GM12878 (cell line): ENCODE results near the gene SSBP3. TPM values are rescaled to one million over a fixed set of nuclear protein-coding genes. Genes with fewer than 3 reads are reported as not detected.

Experiments used
- BHLHE40 ChIP-seq, 2 experiments: fragments of 450-650 bp in 1 of 2; IDR thresholded peaks; 2 replicates each; pipeline ENCODE4 v1.6.1; 2011 to 2017; ENCODE audit warnings: low read depth in 2 of 2, borderline replicate concordance in 1 of 2, improper control_type of control experiment in 1 of 2, low read length in 1 of 2, mild to moderate bottlenecking in 1 of 2
- E2F4 ChIP-seq: IDR thresholded peaks from 2 replicates; pipeline ENCODE4 v1.6.1; 2012; ENCODE audit warnings: low read depth, low read length, improper control_type of control experiment
- FOXK2 ChIP-seq: fragments of 450-650 bp; IDR thresholded peaks from 2 replicates; pipeline ENCODE4 v1.6.1; 2017; ENCODE audit warnings: mild to moderate bottlenecking, moderate library complexity
- GATAD2B ChIP-seq: fragments of 450-650 bp; conservative IDR thresholded peaks from 2 replicates; pipeline ENCODE4 v1.6.1; 2017; ENCODE audit warnings: low read depth, mild to moderate bottlenecking, moderate library complexity
- KAT2A ChIP-seq: conservative IDR thresholded peaks from 2 replicates; pipeline ENCODE4 v1.6.1; 2011; ENCODE audit warnings: low read depth, low read length; ENCODE audit not compliant: control insufficient read depth
- LARP7 ChIP-seq: fragments of 450-650 bp; IDR thresholded peaks from 2 replicates; pipeline ENCODE4 v1.6.1; 2017; ENCODE audit warnings: mild to moderate bottlenecking
- MLLT1 ChIP-seq: fragments of 450-650 bp; IDR thresholded peaks from 2 replicates; pipeline ENCODE4 v1.6.1; 2016; ENCODE audit warnings: mild to moderate bottlenecking
- NR2C1 ChIP-seq: fragments of 450-650 bp; IDR thresholded peaks from 2 replicates; pipeline ENCODE4 v1.6.1; 2017; ENCODE audit warnings: antibody characterized with exemption, mild to moderate bottlenecking, moderate library complexity
- POLR2AphosphoS5 ChIP-seq: IDR thresholded peaks from 2 replicates; pipeline ENCODE4 v1.6.1; 2011; ENCODE audit warnings: mild to moderate bottlenecking, low read length, inconsistent platforms
- RBBP5 ChIP-seq: fragments of 200-600 bp; sonication (generic); conservative IDR thresholded peaks from 2 replicates; pipeline ENCODE4 v1.6.1; 2016
- STAT3 ChIP-seq: IDR thresholded peaks from 2 replicates; pipeline ENCODE4 v1.6.1; 2011; ENCODE audit warnings: low read depth, low read length, improper control_type of control experiment
- ZNF217 ChIP-seq: fragments of 450-650 bp; IDR thresholded peaks from 2 replicates; pipeline ENCODE4 v1.6.1; 2017; ENCODE audit warnings: antibody characterized with exemption, mild to moderate bottlenecking
- ZNF24 ChIP-seq: fragments of 450-650 bp; IDR thresholded peaks from 2 replicates; pipeline ENCODE4 v1.6.1; 2017; ENCODE audit warnings: antibody characterized with exemption, mild to moderate bottlenecking
- ZNF687 ChIP-seq: fragments of 450-650 bp; IDR thresholded peaks from 2 replicates; pipeline ENCODE4 v1.6.1; 2017; ENCODE audit warnings: mild to moderate bottlenecking, moderate library complexity
- polyA plus RNA-seq, 11 experiments: library from polyadenylated mRNA; depleted of rRNA in 4 of 11; unstranded in 6 of 11; stranded (reverse) in 5 of 11; fragments of >200 nt; fragmentation: Nextera tagmentation in 4 of 11; fragmentation: Illumina TruSeq in 1 of 11; extraction: Ambion mirVana in 4 of 11; extraction: Trizol in 1 of 11; gene quantifications; 1 replicate in 1 of 11; 2 replicates in 10 of 11; pipeline versions ENCODE4 v1.2.1 to v1.2.3, GENCODE V29; 2011 to 2016; ENCODE audit warnings: inconsistent platforms in 2 of 11, missing spikeins in 2 of 11, low read depth in 1 of 11
- total RNA-seq, 4 experiments: library from RNA; depleted of rRNA in 3 of 4; stranded (reverse); fragments of >200 nt in 3 of 4; fragmentation: Illumina TruSeq in 1 of 4; extraction: Trizol in 1 of 4; gene quantifications; 2 replicates each; pipeline versions ENCODE4 v1.2.1 to v1.2.3, GENCODE V29; 2013 to 2021
- TF ChIP-seq, protein P1 (sequence below): fragments of 150-350 bp; IDR thresholded peaks from 2 replicates; pipeline ENCODE4 v1.6.1; 2016; ENCODE audit warnings: low read depth, low read length
- TF ChIP-seq, protein P2 (sequence below): fragments of 450-650 bp; formaldehyde crosslinking; IDR thresholded peaks from 2 replicates; pipeline ENCODE4 v1.4.0; 2020; ENCODE audit warnings: mild to moderate bottlenecking, moderate library complexity

The SSBP3 gene
- total and polyA plus RNA-seq, 10 of the 15 experiments (the other 5 are each of a cell fraction or from before 2014, with no cell fraction given): 4.1 to 51.7 (median 17.1) TPM

DNA sequence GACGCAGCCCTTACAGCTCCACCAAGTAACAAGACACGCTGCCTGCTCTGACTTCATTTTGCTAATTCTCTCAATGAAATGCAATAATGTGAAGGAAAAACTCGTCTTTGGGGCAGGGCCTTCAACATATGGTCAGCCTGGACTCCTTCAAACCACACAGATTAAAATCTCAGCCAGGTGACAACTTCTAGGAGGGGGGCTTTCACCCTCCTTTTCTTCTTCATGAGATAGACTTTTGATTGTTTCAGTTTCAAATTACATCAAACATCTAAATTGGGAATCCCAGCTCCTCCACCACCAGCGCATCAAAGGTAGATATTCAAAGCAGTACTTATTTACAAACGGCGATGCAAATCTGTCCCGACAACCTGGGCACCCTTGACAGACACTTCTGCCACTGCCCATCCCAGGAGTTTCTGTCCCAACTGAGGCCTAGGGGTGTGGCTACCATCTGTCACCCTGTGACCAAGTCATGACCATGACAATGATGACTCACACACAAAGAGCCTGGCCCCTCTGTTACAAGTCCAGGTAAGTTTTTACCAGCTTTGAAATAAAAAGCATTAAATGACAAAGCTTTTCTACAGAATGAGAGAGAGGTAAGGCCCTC lies 29.7 kb downstream of the SSBP3 start (continued):
- TF ChIP-seq ZNF687: peak; percentile 62; the same call in 1 of the 2 replicates
- TF ChIP-seq ZNF217: no peak; the same call in 1 of the 2 replicates
- TF ChIP-seq BHLHE40 (IDR thresholded peaks at IDR 0.05; ENCODE audit: borderline replicate concordance in 1 of 2, low read depth in 2 of 2, low read length in 1 of 2): peak; percentile 10 to 46; a peak in 2 of 4 replicates
- TF ChIP-seq LARP7: no peak
- no peak for TF ChIP-seq GATAD2B
- no peak for TF ChIP-seq RBBP5
- no peak for TF ChIP-seq MLLT1
- TF ChIP-seq, protein P1, sequence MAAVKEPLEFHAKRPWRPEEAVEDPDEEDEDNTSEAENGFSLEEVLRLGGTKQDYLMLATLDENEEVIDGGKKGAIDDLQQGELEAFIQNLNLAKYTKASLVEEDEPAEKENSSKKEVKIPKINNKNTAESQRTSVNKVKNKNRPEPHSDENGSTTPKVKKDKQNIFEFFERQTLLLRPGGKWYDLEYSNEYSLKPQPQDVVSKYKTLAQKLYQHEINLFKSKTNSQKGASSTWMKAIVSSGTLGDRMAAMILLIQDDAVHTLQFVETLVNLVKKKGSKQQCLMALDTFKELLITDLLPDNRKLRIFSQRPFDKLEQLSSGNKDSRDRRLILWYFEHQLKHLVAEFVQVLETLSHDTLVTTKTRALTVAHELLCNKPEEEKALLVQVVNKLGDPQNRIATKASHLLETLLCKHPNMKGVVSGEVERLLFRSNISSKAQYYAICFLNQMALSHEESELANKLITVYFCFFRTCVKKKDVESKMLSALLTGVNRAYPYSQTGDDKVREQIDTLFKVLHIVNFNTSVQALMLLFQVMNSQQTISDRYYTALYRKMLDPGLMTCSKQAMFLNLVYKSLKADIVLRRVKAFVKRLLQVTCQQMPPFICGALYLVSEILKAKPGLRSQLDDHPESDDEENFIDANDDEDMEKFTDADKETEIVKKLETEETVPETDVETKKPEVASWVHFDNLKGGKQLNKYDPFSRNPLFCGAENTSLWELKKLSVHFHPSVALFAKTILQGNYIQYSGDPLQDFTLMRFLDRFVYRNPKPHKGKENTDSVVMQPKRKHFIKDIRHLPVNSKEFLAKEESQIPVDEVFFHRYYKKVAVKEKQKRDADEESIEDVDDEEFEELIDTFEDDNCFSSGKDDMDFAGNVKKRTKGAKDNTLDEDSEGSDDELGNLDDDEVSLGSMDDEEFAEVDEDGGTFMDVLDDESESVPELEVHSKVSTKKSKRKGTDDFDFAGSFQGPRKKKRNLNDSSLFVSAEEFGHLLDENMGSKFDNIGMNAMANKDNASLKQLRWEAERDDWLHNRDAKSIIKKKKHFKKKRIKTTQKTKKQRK: no peak
- TF ChIP-seq STAT3: no peak
- TF ChIP-seq, protein P2, sequence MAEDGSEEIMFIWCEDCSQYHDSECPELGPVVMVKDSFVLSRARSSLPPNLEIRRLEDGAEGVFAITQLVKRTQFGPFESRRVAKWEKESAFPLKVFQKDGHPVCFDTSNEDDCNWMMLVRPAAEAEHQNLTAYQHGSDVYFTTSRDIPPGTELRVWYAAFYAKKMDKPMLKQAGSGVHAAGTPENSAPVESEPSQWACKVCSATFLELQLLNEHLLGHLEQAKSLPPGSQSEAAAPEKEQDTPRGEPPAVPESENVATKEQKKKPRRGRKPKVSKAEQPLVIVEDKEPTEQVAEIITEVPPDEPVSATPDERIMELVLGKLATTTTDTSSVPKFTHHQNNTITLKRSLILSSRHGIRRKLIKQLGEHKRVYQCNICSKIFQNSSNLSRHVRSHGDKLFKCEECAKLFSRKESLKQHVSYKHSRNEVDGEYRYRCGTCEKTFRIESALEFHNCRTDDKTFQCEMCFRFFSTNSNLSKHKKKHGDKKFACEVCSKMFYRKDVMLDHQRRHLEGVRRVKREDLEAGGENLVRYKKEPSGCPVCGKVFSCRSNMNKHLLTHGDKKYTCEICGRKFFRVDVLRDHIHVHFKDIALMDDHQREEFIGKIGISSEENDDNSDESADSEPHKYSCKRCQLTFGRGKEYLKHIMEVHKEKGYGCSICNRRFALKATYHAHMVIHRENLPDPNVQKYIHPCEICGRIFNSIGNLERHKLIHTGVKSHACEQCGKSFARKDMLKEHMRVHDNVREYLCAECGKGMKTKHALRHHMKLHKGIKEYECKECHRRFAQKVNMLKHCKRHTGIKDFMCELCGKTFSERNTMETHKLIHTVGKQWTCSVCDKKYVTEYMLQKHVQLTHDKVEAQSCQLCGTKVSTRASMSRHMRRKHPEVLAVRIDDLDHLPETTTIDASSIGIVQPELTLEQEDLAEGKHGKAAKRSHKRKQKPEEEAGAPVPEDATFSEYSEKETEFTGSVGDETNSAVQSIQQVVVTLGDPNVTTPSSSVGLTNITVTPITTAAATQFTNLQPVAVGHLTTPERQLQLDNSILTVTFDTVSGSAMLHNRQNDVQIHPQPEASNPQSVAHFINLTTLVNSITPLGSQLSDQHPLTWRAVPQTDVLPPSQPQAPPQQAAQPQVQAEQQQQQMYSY: no peak
- TF ChIP-seq KAT2A: no peak
- no peak for TF ChIP-seq ZNF24
- no peak for TF ChIP-seq E2F4
- TF ChIP-seq FOXK2: peak; percentile 40
- no peak; the same call in 1 of the 2 replicates for TF ChIP-seq POLR2AphosphoS5
- TF ChIP-seq NR2C1: no peak
